DMS79 treated with DMSO at 0.1 percent for 48 hours (cell line): ENCODE data around the gene FAM131A.

Experiments
- DNase-seq: peaks from one replicate; lab custom pipeline; 2025; lab: John Stamatoyannopoulos, UW

The FAM131A gene

DNA sequence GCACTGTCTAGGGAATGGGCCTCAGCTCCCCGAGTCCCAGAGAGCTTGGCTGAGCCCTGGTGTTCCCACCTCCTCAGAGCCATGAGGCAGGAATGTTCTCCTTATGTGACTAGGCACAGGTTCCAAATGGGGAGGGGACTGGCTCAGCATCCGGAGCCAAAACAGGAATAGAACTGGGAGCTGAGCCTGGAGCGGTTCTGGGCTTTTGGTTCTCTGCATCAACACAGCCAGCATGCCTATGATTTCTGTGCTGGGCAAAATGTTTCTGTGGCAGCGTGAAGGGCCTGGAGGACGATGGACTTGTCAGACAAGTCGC is at the start of gene FAM131A:
Gene FAM131A (plus strand): TSS at position 202 of the 316 bp plus-strand sequence. CDS start 31 bp downstream, at position 233.
- no peak for DNase-seq

DNA sequence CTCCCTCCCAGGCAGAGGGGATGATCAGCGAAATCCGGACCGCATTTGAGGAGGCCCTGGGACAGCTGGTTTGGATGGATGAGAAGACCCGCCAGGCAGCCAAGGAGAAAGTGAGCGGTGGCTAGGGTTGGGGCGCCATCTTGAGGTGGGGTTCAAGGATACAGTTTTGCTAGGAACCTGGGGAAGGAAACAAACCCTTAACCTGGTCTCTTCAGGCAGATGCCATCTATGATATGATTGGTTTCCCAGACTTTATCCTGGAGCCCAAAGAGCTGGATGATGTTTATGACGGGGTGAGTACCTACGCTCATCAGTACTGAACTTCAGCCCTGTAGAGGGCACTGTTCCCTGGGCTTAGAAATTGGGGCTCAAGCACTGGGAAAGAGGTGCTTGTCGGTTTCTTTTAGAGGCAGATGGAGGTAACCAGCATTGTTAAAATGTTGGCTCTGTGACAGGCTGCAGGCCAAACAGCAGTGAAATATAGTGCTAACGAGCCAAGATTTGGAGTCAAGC is 47.9 kb upstream of the FAM131A start:
- peak; percentile 42 for DNase-seq

GRCh38 chr3:184290331-184290730 is 47.1 kb upstream of the FAM131A start:
- no peak for DNase-seq

DNA sequence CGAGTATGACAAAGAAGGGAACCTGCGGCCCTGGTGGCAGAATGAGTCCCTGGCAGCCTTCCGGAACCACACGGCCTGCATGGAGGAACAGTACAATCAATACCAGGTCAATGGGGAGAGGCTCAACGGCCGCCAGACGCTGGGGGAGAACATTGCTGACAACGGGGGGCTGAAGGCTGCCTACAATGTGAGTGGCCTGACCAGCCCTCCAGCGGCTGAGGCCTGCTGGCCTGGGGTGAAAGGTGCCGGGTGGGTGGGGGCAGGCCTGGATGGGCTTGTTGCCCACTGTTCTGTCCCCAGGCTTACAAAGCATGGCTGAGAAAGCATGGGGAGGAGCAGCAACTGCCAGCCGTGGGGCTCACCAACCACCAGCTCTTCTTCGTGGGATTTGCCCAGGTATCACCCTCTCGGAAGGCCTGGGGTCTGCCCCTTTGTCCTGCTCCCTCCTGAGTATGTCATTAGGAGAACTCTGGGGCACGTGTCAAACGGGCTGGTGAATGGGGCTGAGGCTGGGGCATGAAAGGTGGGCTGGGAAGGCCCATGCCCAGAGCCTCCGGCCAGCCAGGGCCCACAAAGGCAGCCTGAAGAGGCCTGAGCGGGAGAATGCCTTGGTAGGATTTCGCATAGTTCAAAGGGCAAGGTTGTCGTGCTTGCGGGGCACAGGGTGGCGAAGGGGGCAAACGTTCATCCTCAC is 46.2 kb upstream of the FAM131A start:
- no peak for DNase-seq

DNA sequence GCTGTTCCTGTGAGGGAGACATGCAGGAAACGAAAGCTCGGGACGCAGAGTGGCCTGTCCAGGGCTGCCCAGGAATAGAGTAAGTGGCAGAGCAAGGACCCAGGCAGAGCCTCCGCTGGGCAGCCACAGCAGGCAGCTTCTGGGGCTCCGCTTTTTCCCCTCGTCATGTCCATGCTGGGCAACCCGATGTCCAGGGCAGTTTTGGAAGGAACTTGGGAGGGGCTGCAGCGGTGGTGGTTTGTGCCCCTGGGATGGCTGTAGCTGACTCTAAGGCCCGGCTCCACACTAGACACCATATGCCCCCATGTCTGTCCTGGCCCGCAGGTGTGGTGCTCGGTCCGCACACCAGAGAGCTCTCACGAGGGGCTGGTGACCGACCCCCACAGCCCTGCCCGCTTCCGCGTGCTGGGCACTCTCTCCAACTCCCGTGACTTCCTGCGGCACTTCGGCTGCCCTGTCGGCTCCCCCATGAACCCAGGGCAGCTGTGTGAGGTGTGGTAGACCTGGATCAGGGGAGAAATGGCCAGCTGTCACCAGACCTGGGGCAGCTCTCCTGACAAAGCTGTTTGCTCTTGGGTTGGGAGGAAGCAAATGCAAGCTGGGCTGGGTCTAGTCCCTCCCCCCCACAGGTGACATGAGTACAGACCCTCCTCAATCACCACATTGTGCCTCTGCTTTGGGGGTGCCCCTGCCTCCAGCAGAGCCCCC is 45.5 kb upstream of the FAM131A start:
- no peak for DNase-seq

- DNase-seq, result no peak
Observed at GRCh38 chr3:184295771-184296170, 41.6 kb upstream of the FAM131A start.

GRCh38 chr3:184296616-184297015 is 40.8 kb upstream of the FAM131A start:
- DNase-seq, result no peak

DNA sequence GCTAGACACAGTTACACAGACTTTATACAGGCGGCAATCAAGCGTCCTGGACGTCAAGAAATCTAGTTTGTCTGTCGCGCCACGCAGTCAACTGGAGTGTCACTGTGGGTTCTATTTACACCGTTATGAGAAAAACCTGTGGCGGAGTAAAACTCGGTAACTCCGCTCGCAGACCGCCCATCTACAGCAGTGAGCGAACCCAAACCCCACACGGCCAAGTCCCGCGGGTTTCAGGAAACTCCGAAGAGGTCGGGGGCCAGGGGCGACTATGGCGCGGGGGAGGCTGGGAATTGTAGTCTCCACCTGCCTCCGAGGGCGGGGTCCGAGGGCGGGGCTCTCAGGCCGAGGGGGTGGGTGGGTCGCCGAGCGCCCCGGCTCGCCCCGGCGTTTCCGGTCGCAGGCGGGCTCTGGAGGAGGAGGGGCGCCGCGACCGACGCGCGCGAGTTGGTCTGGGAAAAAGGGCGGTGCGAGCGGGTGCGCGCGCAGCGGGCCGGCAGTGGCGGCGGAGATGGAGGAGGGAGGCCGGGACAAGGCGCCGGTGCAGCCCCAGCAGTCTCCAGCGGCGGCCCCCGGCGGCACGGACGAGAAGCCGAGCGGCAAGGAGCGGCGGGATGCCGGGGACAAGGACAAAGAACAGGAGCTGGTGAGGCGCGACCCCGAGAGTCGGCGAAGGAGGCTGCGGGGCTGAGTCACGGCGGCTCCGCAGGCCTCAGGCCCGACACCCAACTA is 38.5 kb upstream of the FAM131A start, which contains the start of gene PSMD2:
Gene PSMD2 (plus strand): TSS at position 483 of the 729 bp plus-strand sequence. CDS start 26 bp downstream, at position 509.
- DNase-seq, result peak; percentile 95

DNA sequence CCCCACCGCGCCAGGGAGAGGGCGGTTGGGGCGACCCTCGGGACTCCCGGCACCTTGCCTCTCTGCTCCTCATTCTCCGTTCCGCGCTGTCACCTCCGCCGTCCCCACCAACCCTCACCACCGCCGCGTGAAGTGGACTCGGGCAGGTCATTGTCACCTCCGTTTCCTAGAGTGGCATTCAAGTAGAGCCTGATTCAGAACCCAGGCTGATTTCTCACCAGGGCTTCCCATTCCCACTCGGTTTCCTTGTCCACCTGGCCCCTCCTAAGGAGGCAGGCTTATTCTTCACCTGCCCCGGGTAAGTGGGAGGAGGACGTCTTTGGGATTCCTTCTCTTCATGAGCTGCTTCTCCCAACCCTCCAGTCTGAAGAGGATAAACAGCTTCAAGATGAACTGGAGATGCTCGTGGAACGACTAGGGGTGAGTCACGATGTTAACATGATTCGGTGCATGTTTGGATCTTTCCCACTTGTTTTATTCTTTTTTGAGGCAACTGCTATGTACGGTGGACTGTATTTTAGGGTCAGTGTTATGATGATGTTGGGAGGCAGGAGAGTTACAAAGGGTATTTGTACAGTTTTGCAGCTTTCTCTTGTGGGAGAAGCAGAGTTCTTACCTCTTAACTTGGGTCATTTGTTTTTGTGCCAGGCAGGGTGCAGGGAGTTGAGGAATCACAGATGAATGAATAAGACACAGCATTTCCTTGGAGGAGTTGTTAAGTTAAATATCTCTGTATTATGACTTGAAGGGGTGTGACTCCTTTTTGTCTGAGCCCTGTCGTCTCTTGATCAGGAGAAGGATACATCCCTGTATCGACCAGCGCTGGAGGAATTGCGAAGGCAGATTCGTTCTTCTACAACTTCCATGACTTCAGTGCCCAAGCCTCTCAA is 37.7 kb upstream of the FAM131A start:
- DNase-seq, result no peak

DNA sequence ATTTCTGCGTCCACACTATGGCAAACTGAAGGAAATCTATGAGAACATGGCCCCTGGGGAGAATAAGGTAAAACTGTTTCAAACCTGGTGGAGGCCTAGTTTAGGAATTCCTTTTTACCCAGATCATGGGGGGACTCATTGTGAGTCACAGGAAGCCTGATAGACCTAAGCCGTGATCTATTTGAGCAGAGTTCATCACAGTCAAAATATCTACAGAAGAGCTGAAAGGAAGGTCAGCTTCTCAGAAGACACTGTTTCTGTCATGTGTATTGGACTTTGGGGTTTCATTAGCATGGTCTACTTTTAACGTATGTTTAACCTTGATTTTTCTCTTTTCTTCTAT is 37.1 kb upstream of the FAM131A start:
- no peak for DNase-seq

- DNase-seq, result no peak
Observed at GRCh38 chr3:184305577-184305976, 31.8 kb upstream of the FAM131A start.

- DNase-seq, result no peak
Observed at GRCh38 chr3:184306341-184306972, 30.9 kb upstream of the FAM131A start.

- DNase-seq, result no peak
Observed at GRCh38 chr3:184307915-184308314, 29.5 kb upstream of the FAM131A start.

DNA sequence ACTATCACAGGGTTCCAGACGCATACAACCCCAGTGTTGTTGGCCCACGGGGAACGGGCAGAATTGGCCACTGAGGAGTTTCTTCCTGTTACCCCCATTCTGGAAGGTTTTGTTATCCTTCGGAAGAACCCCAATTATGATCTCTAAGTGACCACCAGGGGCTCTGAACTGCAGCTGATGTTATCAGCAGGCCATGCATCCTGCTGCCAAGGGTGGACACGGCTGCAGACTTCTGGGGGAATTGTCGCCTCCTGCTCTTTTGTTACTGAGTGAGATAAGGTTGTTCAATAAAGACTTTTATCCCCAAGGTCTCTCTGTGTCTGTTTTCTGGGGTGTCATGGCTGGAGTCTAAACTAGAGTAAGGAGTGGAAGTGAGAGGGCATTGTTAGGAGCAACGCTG is 28.7 kb upstream of the FAM131A start:
- DNase-seq, result no peak

DNA sequence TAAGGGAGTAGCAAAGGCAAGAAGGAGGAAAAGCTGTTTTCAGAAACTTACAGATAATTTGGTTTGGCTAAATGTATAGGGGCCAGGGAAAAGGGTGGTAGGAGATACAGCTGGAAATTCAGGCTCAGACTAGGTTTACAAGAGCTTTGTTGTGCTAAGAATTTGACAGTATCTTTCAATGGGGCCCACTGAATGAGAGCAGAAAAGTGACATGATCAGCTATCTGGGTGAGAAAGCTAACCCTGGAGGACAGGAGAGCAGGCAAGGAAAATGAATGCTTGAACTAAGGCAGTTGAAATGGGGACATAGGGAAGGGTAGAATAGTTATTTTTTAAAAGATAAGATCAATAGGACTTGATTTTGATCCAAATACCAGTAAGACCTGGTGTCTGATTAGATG is 25.8 kb upstream of the FAM131A start:
- DNase-seq, result no peak

DNA sequence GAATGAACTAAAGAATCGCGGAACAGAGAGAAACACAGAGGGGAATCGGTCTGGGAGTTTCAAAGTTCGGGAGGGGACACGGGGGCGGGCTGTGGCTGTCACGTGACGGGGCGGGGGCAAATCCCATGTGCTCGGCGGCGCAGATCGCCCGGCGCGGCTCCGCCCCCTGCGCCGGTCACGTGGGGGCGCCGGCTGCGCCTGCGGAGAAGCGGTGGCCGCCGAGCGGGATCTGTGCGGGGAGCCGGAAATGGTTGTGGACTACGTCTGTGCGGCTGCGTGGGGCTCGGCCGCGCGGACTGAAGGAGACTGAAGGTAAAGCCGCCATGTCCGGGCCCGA is 23.1 kb upstream of the FAM131A start, which contains the start of gene EIF4G1:
Gene EIF4G1 (plus strand): TSS at position 244 of the 337 bp plus-strand sequence. CDS start 1,191 bp downstream, outside the sequence.
- DNase-seq, result peak; percentile 90

- peak; percentile 11 for DNase-seq
Observed at GRCh38 chr3:184314700-184315542, 22.5 kb upstream of the FAM131A start.

DNA sequence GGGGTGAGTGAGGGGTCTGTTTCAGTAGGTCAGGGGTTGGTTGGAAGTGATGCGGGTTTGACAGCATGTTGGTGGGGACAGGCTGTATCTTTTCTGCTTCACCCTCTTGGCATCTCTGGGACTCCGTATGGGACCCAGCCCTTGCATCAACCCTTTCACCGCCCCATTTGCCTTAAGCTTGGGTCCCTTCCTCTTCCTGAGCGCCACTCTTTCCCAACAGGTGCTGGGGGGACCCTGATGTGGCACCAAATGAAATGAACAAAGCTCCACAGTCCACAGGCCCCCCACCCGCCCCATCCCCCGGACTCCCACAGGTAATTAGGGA is 21.9 kb upstream of the FAM131A start:
- no peak for DNase-seq

GRCh38 chr3:184315871-184316661 is 21.3 kb upstream of the FAM131A start:
- no peak for DNase-seq

DNA sequence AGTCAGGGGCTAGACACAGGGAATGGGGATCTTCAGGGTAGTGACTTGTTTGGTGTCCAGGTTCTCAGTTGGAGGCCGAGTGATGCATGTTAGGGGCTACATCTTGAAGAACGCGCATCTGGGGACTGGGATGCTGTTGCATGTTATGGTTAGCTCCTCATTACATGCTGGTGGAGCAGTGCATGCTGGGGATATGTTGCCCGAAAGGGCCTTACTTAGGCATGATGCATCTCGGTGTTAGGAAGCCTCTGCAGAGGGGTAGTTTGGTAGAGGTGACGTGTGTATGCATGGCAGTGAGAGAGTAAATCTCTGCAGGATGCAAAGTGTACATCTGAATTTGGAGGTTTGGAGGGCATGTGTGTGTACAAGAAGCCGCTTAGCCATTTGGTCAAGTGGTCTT is 20.6 kb upstream of the FAM131A start:
- DNase-seq, result no peak
